K562 (cell line): ENCODE results near the gene ZMYND8. TPM values are rescaled to one million over a fixed set of nuclear protein-coding genes. Genes with fewer than 3 reads are reported as not detected.
A peak's percentile ranks its signal among the peaks of the same experiment; 100 is the strongest.

Experiments
- ARID1B ChIP-seq: fragments of 450-650 bp; IDR thresholded peaks from 2 replicates; pipeline ENCODE4 v1.6.1; 2016; ENCODE audit warnings: antibody characterized with exemption, mild to moderate bottlenecking, inconsistent platforms
- ATF6 ChIP-seq: sonication (generic); formaldehyde crosslinking; IDR thresholded peaks from 2 replicates; pipeline ENCODE4 v1.4.0; 2020; ENCODE audit warnings: mild to moderate bottlenecking, missing genetic modification reagents
- CBFB ChIP-seq: sonication (generic); formaldehyde crosslinking; IDR thresholded peaks from 2 replicates; pipeline ENCODE4 v1.4.0; 2020; ENCODE audit warnings: mild to moderate bottlenecking, missing genetic modification reagents
- CREBBP ChIP-seq: IDR thresholded peaks from one replicate; pipeline ENCODE4 v1.6.1; 2012; ENCODE audit warnings: low read depth, mild to moderate bottlenecking, control low read depth, inconsistent platforms, low read length
- ELF2 ChIP-seq: fragments of 250-450 bp; sonication (Bioruptor Pico); IDR thresholded peaks from 2 replicates; pipeline ENCODE4 v1.5.0; 2021; ENCODE audit warnings: mild to moderate bottlenecking
- FUS ChIP-seq: fragments of 200-400 bp; formaldehyde crosslinking; optimal IDR thresholded peaks from 2 replicates; pipeline ENCODE3; 2017; ENCODE audit warnings: low read depth, low read length
- JUN ChIP-seq, 2 experiments: sonication (generic) in 1 of 2; formaldehyde crosslinking in 1 of 2; IDR thresholded peaks; 2 replicates each; pipeline versions ENCODE4 v1.6.1 to v1.8.0; 2012 to 2022; ENCODE audit warnings: borderline replicate concordance in 2 of 2, mild to moderate bottlenecking in 2 of 2, improper control_type of control experiment in 1 of 2, low read depth in 1 of 2, low read length in 1 of 2, missing genetic modification reagents in 1 of 2
- KAT7 ChIP-seq: sonication (generic); formaldehyde crosslinking; IDR thresholded peaks from 2 replicates; pipeline ENCODE4 v1.8.0; 2022; ENCODE audit warnings: missing genetic modification reagents, mild to moderate bottlenecking, borderline replicate concordance
- MAX ChIP-seq: sonication (generic); formaldehyde crosslinking; IDR thresholded peaks from 2 replicates; pipeline ENCODE4 v1.9.0; 2022; ENCODE audit warnings: mild to moderate bottlenecking, missing genetic modification reagents
- MTF1 ChIP-seq: fragments of 250-450 bp; sonication (Bioruptor Pico); IDR thresholded peaks from 2 replicates; pipeline ENCODE4 v1.9.0; 2021; ENCODE audit warnings: moderate library complexity, mild to moderate bottlenecking, inconsistent platforms, borderline replicate concordance
- NBN ChIP-seq: fragments of 450-650 bp; IDR thresholded peaks from 2 replicates; pipeline ENCODE4 v1.6.1; 2016; ENCODE audit warnings: low read depth, mild to moderate bottlenecking
- NONO ChIP-seq, 2 experiments: fragments of 200-400 bp in 1 of 2; fragments of 450-650 bp in 1 of 2; formaldehyde crosslinking in 1 of 2; IDR thresholded peaks; 2 replicates each; pipeline ENCODE4 v1.6.1; 2017; ENCODE audit warnings: low read depth in 2 of 2, mild to moderate bottlenecking in 2 of 2, moderate library complexity in 2 of 2, low read length in 1 of 2
- PHB2 ChIP-seq: fragments of 450-650 bp; IDR thresholded peaks from 2 replicates; pipeline ENCODE4 v1.6.1; 2017; ENCODE audit warnings: low read depth
- PRDM10 ChIP-seq: fragments of 450-650 bp; IDR thresholded peaks from 2 replicates; pipeline ENCODE4 v1.6.1; 2018; ENCODE audit not compliant: partially characterized antibody
- ZBTB7A ChIP-seq: IDR thresholded peaks from 2 replicates; pipeline ENCODE4 v1.6.1; 2011; ENCODE audit warnings: low read depth, mild to moderate bottlenecking, low read length, moderate library complexity, borderline replicate concordance; ENCODE audit not compliant: control insufficient read depth
- ZNF133 ChIP-seq: fragments of 250-450 bp; sonication (Bioruptor Pico); IDR thresholded peaks from 2 replicates; pipeline ENCODE4 v1.4.0; 2020; ENCODE audit warnings: mild to moderate bottlenecking
- ZNF589 ChIP-seq: fragments of 200-800 bp; sonication (Bioruptor generic); IDR thresholded peaks from 2 replicates; pipeline ENCODE4 v1.6.1; 2016; ENCODE audit warnings: low read depth, missing genetic modification characterization, missing compliant biosample characterization
- ZNF696 ChIP-seq: fragments of 250-450 bp; sonication (Bioruptor Pico); conservative IDR thresholded peaks from 2 replicates; pipeline ENCODE4 v1.4.0; 2020; ENCODE audit warnings: mild to moderate bottlenecking, moderate library complexity
- ZNF778 ChIP-seq: fragments of 450-650 bp; formaldehyde crosslinking; IDR thresholded peaks from 2 replicates; pipeline ENCODE4 v1.4.0; 2020; ENCODE audit warnings: mild to moderate bottlenecking, moderate library complexity
- polyA plus RNA-seq, 8 experiments: library from polyadenylated mRNA; depleted of rRNA in 4 of 8; stranded (reverse) in 5 of 8; unstranded in 3 of 8; fragments of >200 nt; fragmentation: Nextera tagmentation in 2 of 8; fragmentation: Illumina TruSeq in 1 of 8; extraction: Ambion mirVana in 2 of 8; extraction: Trizol in 1 of 8; gene quantifications; 2 replicates each; pipeline versions ENCODE4 v1.2.1 to v1.2.3, GENCODE V29; 2011 to 2014; ENCODE audit warnings: inconsistent platforms in 1 of 8, missing spikeins in 1 of 8
- total RNA-seq, 7 experiments: library from RNA; depleted of rRNA in 6 of 7; stranded (reverse); fragments of >200 nt in 6 of 7; fragmentation: Illumina TruSeq in 2 of 7; extraction: Trizol in 2 of 7; gene quantifications; 2 replicates each; pipeline versions ENCODE4 v1.2.1 to v1.2.3, GENCODE V29; 2011 to 2021; ENCODE audit warnings: low replicate concordance in 1 of 7
- TF ChIP-seq, protein P1 (sequence below): fragments of 450-650 bp; formaldehyde crosslinking; conservative IDR thresholded peaks from 2 replicates; pipeline ENCODE4 v1.4.0; 2022; ENCODE audit warnings: mild to moderate bottlenecking, missing genetic modification characterization

ZMYND8 gene
- total and polyA plus RNA-seq, 9 of the 15 experiments (the other 6 are each of a cell fraction or from before 2014, with no cell fraction given): 31.8 to 148 (median 71.9) TPM

DNA sequence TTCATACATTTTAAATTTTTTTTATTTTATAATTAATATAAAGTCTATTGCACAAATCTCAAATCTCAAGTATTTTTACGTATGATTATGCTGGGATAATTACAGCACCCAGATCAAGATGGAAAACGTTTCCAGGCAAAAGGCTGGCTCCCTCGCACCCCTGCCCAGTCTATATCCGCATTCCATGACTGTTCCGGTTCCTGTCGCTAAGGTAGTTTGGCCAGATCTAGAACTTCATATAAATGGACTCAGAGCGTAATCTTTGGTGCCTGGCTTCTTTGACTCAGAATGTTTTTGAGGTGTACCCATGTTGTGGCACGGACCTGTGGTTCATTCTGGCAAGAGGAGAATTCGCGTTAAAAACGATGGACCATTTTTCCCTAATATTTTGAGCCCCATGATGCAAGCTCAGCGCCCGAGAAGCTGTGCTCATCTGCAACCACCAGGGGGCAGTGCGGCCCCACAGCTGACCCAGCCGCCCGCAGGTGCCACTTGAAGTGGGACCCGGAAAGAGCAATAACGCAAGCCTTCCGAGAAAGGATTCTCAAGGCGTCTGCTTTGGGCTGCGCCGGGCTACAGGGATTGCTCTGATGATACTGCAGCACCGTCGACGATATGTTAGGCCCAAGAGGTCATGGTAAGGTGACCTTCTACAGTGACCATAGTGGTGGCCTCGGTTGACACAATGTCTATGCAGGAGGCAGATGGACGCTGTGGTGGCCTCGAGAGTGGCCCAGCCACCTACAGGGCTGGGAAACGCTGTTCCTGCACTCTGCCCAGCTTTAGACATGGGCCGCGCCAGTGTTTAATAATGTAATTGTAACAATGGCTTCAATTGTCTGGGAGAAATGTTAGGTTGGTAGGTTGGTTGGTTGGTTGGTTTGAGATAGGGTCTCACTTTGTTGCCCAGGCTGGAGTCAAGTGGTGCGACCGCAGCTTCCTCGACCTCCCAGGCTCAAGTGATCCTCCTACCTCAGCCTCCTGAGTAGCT is 160.1 kb downstream of the ZMYND8 start (continued):
- TF ChIP-seq JUN (IDR thresholded peaks at IDR 0.05; ENCODE audit: borderline replicate concordance, low read depth, low read length): no peak
- TF ChIP-seq JUN (CRISPR knock-in tag; IDR thresholded peaks at IDR 0.05; ENCODE audit: borderline replicate concordance): no peak
- TF ChIP-seq ELF2 (CRISPR knock-in tag): no peak
- no peak for TF ChIP-seq NONO (IDR thresholded peaks at IDR 0.05; ENCODE audit: low read depth in 2 of 2, low read length in 1 of 2)
- no peak for TF ChIP-seq MTF1
- no peak for TF ChIP-seq PHB2
- TF ChIP-seq CBFB: no peak
- TF ChIP-seq ZNF696 (CRISPR knock-in tag): no peak
- TF ChIP-seq KAT7 (CRISPR knock-in tag): no peak
- no peak for TF ChIP-seq FUS
- TF ChIP-seq CREBBP: no peak
- no peak for TF ChIP-seq PRDM10
- no peak for TF ChIP-seq ZBTB7A
- no peak for TF ChIP-seq NBN
- no peak for TF ChIP-seq ZNF589 (CRISPR knock-in tag)
- no peak for TF ChIP-seq ZNF778
- peak; percentile 87 for TF ChIP-seq MAX
- no peak for TF ChIP-seq ARID1B
- TF ChIP-seq ZNF133: no peak
- TF ChIP-seq, protein P1, sequence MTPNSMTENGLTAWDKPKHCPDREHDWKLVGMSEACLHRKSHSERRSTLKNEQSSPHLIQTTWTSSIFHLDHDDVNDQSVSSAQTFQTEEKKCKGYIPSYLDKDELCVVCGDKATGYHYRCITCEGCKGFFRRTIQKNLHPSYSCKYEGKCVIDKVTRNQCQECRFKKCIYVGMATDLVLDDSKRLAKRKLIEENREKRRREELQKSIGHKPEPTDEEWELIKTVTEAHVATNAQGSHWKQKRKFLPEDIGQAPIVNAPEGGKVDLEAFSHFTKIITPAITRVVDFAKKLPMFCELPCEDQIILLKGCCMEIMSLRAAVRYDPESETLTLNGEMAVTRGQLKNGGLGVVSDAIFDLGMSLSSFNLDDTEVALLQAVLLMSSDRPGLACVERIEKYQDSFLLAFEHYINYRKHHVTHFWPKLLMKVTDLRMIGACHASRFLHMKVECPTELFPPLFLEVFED (CRISPR knock-in tag): no peak
- TF ChIP-seq ATF6 (CRISPR knock-in tag): no peak
